DOHH2 (cell line): Measurements from ENCODE around the gene SMG6.

Experiments used
- EZH2phosphoT487 ChIP-seq: fragments of 200-600 bp; sonication (generic); IDR thresholded peaks from 2 replicates; pipeline ENCODE4 v1.6.1; 2017; ENCODE audit warnings: borderline replicate concordance, mild to moderate bottlenecking, antibody characterized with exemption, low read length, moderate library complexity, mixed read lengths
- TF ChIP-seq, protein P1 (sequence below): fragments of 200-600 bp; sonication (generic); IDR thresholded peaks from one replicate; pipeline ENCODE4 v1.5.1; 2014; ENCODE audit warnings: antibody characterized with exemption, mild to moderate bottlenecking, low read depth, low read length; ENCODE audit not compliant: poor library complexity, severe bottlenecking

DNA sequence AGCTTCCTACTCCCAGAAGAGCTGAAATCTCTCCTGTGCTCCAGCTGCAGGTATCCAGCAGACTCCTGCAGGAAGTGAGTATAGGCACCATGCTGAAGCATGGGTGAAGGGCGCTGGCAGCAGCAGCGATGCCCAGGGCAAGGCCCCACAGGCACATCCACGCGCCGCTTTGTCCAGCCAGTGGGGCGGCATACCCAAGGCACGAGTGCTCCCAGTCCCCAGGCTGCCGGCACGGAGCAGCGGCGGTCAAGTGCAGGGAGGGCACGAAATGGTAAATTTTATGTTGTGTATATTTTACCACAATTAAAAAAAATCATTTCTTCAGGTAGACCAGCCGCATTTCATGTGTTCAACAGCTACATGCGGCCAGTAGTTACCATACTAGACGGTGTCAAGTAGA, 175.6 kb downstream of the SMG6 start:
- TF ChIP-seq, protein P1, sequence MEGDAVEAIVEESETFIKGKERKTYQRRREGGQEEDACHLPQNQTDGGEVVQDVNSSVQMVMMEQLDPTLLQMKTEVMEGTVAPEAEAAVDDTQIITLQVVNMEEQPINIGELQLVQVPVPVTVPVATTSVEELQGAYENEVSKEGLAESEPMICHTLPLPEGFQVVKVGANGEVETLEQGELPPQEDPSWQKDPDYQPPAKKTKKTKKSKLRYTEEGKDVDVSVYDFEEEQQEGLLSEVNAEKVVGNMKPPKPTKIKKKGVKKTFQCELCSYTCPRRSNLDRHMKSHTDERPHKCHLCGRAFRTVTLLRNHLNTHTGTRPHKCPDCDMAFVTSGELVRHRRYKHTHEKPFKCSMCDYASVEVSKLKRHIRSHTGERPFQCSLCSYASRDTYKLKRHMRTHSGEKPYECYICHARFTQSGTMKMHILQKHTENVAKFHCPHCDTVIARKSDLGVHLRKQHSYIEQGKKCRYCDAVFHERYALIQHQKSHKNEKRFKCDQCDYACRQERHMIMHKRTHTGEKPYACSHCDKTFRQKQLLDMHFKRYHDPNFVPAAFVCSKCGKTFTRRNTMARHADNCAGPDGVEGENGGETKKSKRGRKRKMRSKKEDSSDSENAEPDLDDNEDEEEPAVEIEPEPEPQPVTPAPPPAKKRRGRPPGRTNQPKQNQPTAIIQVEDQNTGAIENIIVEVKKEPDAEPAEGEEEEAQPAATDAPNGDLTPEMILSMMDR: no peak
- TF ChIP-seq EZH2phosphoT487: no peak
